ENCODE data around the gene PXMP2. TPM values are rescaled to one million over a fixed set of nuclear protein-coding genes. Genes with fewer than 3 reads are reported as not detected.

The PXMP2 gene
- total RNA-seq, 1 experiment from 2014 or later: 52.6 TPM

DNA sequence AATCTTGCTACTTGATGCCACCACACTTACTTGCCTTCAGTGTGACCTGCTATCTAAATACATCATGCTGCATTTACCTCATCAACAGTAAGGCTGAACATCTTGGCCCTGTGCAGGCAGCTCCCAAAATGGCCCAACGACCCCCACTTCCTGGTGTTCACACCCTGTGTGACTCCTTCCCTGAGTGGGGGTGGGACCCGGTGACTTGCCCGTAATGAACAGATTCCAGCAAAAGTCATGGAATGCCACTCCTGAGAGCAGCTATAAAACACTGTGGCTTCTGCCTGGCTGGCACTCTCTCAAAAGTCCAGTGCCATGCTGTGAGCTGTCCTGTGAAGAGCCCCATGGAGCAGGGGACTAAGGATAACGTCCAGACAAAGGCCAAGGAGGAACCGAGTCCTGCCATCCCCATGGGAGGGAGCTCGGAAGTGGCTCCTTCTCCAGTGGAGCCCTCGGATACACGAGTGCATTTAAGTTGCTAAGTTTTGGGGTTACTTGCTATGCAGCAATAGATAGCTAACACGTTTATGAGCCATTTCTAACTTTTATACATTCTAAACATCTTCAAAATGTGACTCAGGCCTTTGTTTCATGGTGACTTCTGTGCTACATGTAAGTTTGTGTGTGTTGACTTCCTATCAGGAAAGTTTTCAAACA is 35.8 kb upstream of the PXMP2 start:
- H3K27me3 ChIP-seq (replicated peaks; ENCODE audit: insufficient read depth, low read depth, low read length, poor library complexity): no peaks in the 10 kb centered on the region
- H3K36me3 ChIP-seq (ENCODE audit: insufficient read depth, low read length, poor library complexity, severe bottlenecking): peaks cover 95% of the 10 kb centered on the region
- BruUV-seq (replicated peaks): no TSS peak
- ChIA-PET CTCF (no interaction called here), POLR2A (ENCODE audit: low non-redundant PET) (no interaction called here)
- no peaks in the 10 kb centered on the region for H3K9me3 ChIP-seq (ENCODE audit: low read depth, low read length, poor library complexity, severe bottlenecking)
- no peaks in the 10 kb centered on the region for H3K4me1 ChIP-seq (ENCODE audit: insufficient read depth, low read length, poor library complexity, severe bottlenecking)
- H3K27ac ChIP-seq (ENCODE audit: low read depth, low read length, poor library complexity, severe bottlenecking): no peak overlapping the region
- intact Hi-C loops (cut with micrococcal nuclease; ENCODE audit: unreplicated experiment): no loop called here
- no peak for DNase-seq (ENCODE audit: low spot score)
- TF ChIP-seq, protein P1, sequence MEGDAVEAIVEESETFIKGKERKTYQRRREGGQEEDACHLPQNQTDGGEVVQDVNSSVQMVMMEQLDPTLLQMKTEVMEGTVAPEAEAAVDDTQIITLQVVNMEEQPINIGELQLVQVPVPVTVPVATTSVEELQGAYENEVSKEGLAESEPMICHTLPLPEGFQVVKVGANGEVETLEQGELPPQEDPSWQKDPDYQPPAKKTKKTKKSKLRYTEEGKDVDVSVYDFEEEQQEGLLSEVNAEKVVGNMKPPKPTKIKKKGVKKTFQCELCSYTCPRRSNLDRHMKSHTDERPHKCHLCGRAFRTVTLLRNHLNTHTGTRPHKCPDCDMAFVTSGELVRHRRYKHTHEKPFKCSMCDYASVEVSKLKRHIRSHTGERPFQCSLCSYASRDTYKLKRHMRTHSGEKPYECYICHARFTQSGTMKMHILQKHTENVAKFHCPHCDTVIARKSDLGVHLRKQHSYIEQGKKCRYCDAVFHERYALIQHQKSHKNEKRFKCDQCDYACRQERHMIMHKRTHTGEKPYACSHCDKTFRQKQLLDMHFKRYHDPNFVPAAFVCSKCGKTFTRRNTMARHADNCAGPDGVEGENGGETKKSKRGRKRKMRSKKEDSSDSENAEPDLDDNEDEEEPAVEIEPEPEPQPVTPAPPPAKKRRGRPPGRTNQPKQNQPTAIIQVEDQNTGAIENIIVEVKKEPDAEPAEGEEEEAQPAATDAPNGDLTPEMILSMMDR (conservative IDR thresholded peaks at IDR 0.05; ENCODE audit: low read depth, low read length): no peak
- TF ChIP-seq EZH2 (IDR thresholded peaks at IDR 0.05; ENCODE audit: borderline replicate concordance, low read depth, low read length, poor library complexity, severe bottlenecking): no peak
- no peak overlapping the region for H3K4me3 ChIP-seq (ENCODE audit: low read depth, low read length, poor library complexity, severe bottlenecking)

DNA sequence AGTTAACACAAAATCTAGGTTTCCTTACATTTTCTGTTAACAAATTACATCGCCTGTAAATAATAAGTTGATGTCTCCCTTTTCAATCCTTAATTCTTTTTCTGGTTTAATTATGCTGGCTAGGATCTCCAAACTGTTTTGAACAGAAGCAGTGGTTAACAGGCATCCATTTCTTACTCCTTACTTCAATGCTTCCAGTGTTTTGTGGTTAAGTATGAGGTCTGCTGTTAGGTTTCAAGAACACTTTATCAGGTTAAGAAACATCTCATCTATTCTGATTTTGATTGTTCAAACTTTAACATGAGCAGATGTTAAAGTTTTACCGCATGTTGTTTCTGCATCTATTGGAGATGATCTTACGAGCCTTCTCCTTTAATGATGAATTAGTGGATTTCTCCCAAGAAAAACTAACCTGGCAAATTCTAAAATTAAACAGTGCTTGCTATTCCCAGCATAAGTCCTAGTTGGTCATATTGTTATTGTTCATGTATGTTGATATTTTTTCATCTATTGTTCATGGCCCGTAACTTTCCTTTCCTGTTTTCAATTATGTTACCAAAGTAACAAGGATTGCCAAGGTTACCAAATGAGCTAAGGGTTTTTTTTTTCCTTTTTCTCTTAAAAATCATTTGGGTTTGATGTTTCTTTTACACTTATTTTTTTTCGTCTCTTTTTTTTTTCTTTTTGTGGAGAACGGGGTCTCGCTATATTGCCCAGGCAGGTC is 33.7 kb upstream of the PXMP2 start:
- CTCF ChIA-PET: no interaction called here
- Histone ChIP-seq H3K27ac (ENCODE audit: low read depth, low read length, poor library complexity, severe bottlenecking) (no peak overlapping the region), H3K4me3 (ENCODE audit: low read depth, low read length, poor library complexity, severe bottlenecking) (no peak overlapping the region), H3K36me3 (ENCODE audit: insufficient read depth, low read length, poor library complexity, severe bottlenecking) (peaks cover 98% of the 10 kb centered on the region), H3K9me3 (ENCODE audit: low read depth, low read length, poor library complexity, severe bottlenecking) (no peaks in the 10 kb centered on the region), H3K4me1 (ENCODE audit: insufficient read depth, low read length, poor library complexity, severe bottlenecking) (no peaks in the 10 kb centered on the region), H3K27me3 (replicated peaks; ENCODE audit: insufficient read depth, low read depth, low read length, poor library complexity) (no peaks in the 10 kb centered on the region)
- intact Hi-C loops (cut with micrococcal nuclease; ENCODE audit: unreplicated experiment): no loop called here
- DNase-seq (ENCODE audit: low spot score): no peak
- POLR2A ChIA-PET (ENCODE audit: low non-redundant PET): no interaction called here
- no peak for TF ChIP-seq EZH2 (IDR thresholded peaks at IDR 0.05; ENCODE audit: borderline replicate concordance, low read depth, low read length, poor library complexity, severe bottlenecking)
- TF ChIP-seq, protein P1 (conservative IDR thresholded peaks at IDR 0.05; ENCODE audit: low read depth, low read length): no peak
- BruUV-seq (replicated peaks): TSS peak; percentile 9

DNA sequence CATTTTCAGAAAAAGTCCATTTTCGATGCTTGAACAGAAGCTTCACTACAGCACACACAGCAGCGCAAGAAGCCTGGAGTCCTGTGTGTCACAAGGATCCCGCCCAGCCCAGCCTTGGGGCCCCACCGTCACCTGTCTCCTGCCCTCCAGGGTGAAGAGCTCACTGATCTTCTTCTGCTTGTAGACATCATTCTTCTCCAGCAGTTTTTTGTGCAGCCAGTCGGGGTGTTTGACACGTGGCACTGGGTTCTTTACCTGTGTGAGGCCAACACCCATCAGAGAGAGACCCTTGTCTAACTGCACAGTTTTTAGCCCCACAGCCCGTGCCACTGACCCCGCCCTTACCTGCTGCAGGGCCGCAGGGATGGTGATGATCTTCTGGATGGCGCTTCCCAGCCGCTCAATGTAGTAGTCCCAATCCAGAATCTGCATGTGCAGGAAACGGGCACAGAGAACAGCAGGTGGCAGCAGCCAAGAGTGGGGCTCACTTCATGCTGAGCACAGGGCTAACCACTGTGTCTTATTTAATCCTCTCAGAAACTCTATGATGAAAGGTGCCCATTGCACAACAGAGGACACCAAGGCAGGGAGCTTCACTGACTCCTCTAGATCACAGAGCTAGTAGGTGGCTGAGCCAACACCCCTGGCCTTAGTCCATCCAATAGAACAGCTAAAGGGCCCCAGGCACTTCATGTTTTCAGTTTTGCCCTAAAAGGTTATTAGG is 30.2 kb upstream of the PXMP2 start:
- intact Hi-C loops (cut with micrococcal nuclease; ENCODE audit: unreplicated experiment): no loop called here
- H3K4me1 ChIP-seq (ENCODE audit: insufficient read depth, low read length, poor library complexity, severe bottlenecking): no peaks in the 10 kb centered on the region
- no peaks in the 10 kb centered on the region for H3K27me3 ChIP-seq (replicated peaks; ENCODE audit: insufficient read depth, low read depth, low read length, poor library complexity)
- peak; percentile 28 for DNase-seq (ENCODE audit: low spot score)
- TF ChIP-seq, protein P1 (conservative IDR thresholded peaks at IDR 0.05; ENCODE audit: low read depth, low read length): no peak
- no peak for TF ChIP-seq EZH2 (IDR thresholded peaks at IDR 0.05; ENCODE audit: borderline replicate concordance, low read depth, low read length, poor library complexity, severe bottlenecking)
- no TSS peak for BruUV-seq (replicated peaks)
- no peak overlapping the region for H3K27ac ChIP-seq (ENCODE audit: low read depth, low read length, poor library complexity, severe bottlenecking)
- no peak overlapping the region for H3K4me3 ChIP-seq (ENCODE audit: low read depth, low read length, poor library complexity, severe bottlenecking)
- peaks cover 97% of the 10 kb centered on the region for H3K36me3 ChIP-seq (ENCODE audit: insufficient read depth, low read length, poor library complexity, severe bottlenecking)
- H3K9me3 ChIP-seq (ENCODE audit: low read depth, low read length, poor library complexity, severe bottlenecking): no peaks in the 10 kb centered on the region
- POLR2A ChIA-PET (ENCODE audit: low non-redundant PET): no interaction called here
- CTCF ChIA-PET: no interaction called here
